GM12875 (cell line): ENCODE measurements around the gene GPC5.

Experiments used
- H3K4me3 ChIP-seq: one replicate; pipeline ENCODE4 v1.5.1; 2011; ENCODE audit warnings: low read depth, low read length, control low read depth
- TF ChIP-seq, protein P1 (sequence below): IDR thresholded peaks from 2 replicates; pipeline ENCODE4 v1.5.1; 2011; ENCODE audit warnings: low read depth, mild to moderate bottlenecking, control low read depth, inconsistent platforms, low read length, moderate library complexity, borderline replicate concordance; ENCODE audit not compliant: insufficient read depth

Gene GPC5

DNA sequence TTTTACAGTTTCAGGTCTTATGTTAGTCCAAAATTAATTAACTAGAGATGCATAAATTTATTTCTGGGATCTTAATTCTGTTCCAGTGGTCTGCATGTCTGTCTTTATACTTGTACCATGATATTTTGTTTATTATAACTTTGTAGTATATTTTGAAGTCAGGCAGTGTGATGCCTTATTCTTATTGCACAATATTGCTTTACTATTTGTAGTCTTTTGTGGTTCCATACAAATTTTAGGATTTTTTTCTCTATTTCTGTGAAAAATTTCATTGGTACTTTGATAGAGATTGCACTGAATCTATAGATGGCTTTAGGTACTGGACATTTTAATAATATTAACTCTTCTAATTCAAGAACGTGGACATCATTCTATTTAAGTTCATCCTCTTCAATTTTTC lies 304.0 kb downstream of the GPC5 start:
- TF ChIP-seq, protein P1, sequence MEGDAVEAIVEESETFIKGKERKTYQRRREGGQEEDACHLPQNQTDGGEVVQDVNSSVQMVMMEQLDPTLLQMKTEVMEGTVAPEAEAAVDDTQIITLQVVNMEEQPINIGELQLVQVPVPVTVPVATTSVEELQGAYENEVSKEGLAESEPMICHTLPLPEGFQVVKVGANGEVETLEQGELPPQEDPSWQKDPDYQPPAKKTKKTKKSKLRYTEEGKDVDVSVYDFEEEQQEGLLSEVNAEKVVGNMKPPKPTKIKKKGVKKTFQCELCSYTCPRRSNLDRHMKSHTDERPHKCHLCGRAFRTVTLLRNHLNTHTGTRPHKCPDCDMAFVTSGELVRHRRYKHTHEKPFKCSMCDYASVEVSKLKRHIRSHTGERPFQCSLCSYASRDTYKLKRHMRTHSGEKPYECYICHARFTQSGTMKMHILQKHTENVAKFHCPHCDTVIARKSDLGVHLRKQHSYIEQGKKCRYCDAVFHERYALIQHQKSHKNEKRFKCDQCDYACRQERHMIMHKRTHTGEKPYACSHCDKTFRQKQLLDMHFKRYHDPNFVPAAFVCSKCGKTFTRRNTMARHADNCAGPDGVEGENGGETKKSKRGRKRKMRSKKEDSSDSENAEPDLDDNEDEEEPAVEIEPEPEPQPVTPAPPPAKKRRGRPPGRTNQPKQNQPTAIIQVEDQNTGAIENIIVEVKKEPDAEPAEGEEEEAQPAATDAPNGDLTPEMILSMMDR = no peak
- no peak overlapping the region for H3K4me3 ChIP-seq

DNA sequence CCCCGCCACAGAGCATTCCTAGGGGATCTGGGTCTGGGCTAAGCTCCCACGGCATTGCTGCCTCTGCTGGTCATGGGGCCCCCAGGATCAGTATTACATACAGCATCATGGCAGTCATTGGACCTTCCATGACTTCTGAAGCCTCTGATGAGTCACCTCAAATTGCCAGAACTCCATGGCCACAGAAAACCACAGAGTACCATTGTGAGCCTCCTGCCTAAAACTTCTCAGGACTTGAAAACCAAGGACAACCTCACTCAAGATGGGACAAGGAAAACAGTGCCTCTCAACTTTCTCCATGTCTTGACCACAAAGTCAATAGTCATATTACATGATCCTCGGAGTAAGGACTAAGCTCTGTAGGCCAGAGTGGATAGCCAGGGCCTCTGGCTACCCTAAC lies 306.0 kb downstream of the GPC5 start:
- no peak overlapping the region for H3K4me3 ChIP-seq
- TF ChIP-seq, protein P1 = no peak

DNA sequence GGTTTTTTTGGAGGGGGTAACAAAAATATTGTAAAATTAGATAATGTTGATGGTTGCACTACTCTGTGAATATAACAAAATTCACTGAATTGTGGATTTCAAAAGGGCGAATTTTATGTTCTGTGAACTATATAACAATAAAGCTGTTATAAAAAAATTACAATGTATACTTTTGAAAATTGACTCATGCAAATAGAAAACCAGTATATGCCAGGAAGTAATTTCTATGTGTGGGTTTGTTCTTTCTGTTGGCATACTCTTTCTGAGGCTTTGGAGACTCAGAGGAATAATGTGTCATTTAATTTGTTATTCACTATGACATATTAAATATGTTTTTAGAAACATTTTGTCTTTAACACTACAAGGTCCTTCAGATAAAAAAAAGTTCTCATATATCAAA lies 310.1 kb downstream of the GPC5 start:
- TF ChIP-seq, protein P1 = no peak
- H3K4me3 ChIP-seq = no peak overlapping the region

DNA sequence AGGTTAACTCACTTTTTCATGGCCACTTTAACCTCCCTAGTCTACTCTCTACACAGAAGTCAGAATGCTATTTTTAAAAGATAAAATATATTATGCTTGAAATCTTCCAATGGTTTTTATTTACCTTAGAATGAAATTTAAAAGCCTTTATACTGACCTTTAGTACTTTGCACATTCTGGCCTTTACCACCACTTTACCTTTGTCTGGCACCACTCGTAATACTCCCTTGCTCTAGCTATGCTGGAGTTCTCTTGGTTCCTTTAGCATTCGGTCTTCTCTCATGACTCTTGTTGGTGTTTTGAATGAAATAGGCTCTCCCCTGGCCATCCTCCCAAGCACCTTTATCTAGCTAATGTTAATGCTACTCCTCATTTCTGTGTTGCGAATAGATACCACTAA lies 310.8 kb downstream of the GPC5 start:
- no peak overlapping the region for H3K4me3 ChIP-seq
- TF ChIP-seq, protein P1 = no peak

DNA sequence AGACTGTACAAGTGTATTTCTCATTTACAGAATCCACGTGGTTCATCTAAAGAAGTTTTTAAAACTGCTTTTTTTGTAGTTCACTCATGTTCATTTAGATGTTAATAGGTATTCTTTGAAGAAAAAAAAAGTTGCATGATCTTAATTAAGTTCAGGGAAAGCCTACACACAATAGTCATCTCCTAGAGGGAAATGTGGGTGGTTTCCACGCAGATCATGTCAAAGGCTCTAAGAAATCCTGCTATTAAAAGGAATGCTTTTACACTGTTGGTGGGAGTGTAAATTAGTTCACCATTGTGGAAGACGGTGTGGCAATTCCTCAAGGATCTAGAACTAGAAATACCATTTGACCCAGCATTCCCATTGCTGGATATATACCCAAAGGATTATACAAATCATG lies 312.3 kb downstream of the GPC5 start:
- no peak overlapping the region for H3K4me3 ChIP-seq
- TF ChIP-seq, protein P1 = no peak

DNA sequence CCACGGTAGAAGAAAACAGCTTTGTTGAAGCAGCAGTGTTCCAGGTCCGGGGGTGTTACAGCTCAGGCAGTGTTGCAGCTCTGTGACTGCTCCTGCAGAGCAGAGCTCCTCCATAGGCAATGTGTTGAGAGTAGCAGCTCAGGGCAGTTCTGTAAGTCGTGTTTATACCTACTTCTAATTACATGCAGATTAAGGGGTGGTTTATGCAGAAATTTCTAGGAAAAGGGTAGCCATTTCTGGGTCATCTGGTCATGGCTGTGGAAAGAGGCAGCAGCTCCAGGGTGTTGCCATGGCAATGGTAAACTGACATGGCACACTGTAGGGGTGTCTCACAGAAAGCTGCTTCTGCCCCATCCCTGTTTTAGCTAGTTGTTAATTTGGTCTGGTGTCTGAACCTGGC lies 316.4 kb downstream of the GPC5 start:
- H3K4me3 ChIP-seq = no peak overlapping the region
- TF ChIP-seq, protein P1 = no peak

DNA sequence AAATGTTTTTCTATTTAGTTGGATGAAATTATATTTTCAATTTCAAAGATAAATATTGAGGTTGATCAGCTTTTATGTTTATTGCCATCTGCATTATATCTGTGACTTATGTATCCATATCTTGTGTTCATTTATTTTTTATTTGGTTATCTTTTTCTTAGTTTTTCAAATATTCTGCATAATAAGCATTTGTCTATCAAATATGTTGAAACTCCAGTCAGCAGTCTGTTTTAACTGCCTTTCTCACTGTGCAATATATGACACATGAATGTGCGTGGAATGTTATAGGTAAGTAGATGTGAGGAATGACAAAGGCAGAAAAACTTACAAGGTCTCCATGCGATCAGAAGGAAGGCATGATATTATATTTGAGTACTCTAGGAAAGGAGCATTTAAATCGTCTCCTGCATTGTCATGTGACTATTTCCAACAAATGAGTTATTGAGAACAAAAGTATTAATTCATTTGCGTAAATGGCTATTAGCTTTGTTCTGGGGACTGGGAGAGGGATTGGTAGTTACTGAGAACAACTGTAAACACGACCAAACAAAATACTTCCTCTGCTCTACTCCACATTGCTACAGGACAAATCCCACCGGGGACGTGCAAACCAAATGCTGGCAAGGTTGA lies 318.1 kb downstream of the GPC5 start:
- no peak overlapping the region for H3K4me3 ChIP-seq
- TF ChIP-seq, protein P1 = no peak
